B cell (primary cell): ENCODE measurements around the gene TMEM87A.

Source experiments
- CTCF ChIP-seq: fragments of 200-600 bp; IDR thresholded peaks from one replicate; pipeline ENCODE4 v1.8.0; 2022; ENCODE audit warnings: antibody characterized with exemption, mild to moderate bottlenecking
- EZH2 ChIP-seq: IDR thresholded peaks from 2 replicates; pipeline ENCODE4 v1.6.1; 2012; ENCODE audit warnings: borderline replicate concordance, low read depth, mild to moderate bottlenecking, moderate library complexity, low read length; ENCODE audit not compliant: insufficient read depth, poor library complexity, severe bottlenecking

- TF ChIP-seq CTCF (no peak), EZH2 (no peak)
Measured at GRCh38 chr15:42194513-42194912, 78.7 kb downstream of the TMEM87A start.
